Cerebellar cortex (tissue), 1 donor: ENCODE measurements around the gene SOWAHD.
"Not testable (repeated sequence)": the region's sequence is repeated elsewhere in the genome, so short reads cannot be mapped to it uniquely, and the experiment has no call there.

ENCODE experiments used
- DNase-seq: peaks from one replicate; pipeline ENCODE4 v3.0.0-alpha.2; 2015; ENCODE audit warnings: low spot score

SOWAHD gene

DNA sequence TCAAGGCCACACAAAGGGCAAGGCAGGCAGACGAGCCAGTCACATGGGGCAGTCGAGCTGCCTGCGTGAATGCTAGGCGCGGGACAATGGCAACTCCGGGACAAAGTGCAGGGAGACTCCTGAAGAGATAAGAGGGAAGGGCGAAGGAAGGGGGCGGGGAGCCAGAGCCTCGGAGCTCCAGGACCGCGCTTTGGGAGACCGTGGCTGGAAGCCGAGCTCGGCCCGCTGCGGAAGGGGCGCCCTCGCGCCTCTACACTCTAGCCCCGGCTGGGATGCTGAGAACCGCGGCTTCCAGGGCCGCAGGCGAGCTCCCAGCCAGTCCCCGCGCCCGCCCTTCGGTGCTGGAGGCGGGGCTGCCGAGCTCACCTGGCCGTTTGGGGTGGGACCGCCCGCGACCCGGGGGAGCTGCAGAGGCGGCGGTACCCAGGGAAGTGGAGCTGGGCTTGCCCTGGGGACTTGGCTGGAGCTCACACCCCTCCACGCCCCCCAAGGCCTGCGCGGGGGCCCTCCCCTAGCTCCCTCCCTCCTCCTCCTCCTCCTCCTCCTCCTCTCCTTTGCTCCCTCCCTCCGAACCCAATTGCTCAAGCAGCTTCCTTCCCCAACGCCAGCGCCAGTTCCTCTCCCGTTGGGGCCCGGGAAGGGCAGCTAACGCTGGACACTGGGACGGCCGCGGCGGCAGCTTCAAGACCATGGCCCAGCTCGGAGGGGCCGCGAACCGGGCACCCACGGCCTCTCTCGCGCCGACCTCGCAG lies at the start of gene SOWAHD:
Gene SOWAHD (plus strand): TSS at position 610 of the 752 bp plus-strand sequence. CDS start 80 bp downstream, at position 690.
- no peak for DNase-seq

- no peak for DNase-seq
Observed at GRCh38 chrX:119708936-119709335, 49.5 kb upstream of the SOWAHD start.

GRCh38 chrX:119709630-119710029 lies 48.8 kb upstream of the SOWAHD start:
- DNase-seq = no peak

- no peak for DNase-seq
Observed at GRCh38 chrX:119721487-119721886, 36.9 kb upstream of the SOWAHD start.

GRCh38 chrX:119721926-119722325 lies 36.5 kb upstream of the SOWAHD start:
- DNase-seq = no peak

- DNase-seq = no peak
Observed at GRCh38 chrX:119726900-119727555, 31.4 kb upstream of the SOWAHD start.

DNA sequence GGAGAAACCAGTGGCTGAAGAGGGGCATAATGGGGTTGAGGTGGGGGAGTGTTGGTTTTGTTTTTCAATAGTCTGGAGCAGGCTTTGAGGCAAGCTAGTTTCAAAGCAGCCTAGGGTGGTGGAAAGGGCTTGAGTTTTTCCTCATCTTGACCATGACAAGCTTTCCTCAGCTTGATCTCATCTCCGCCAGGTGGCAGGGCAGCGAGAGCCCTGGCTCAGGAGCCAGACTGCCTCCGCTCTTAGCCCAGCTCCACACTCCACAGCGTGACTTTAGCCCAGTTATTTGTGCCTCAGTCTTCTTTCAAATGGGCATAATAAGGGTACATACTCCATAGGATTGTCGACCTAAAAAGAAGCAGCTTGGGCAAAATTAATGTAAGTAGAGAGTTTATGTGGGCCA lies 29.9 kb upstream of the SOWAHD start:
- DNase-seq = peak; percentile 16

GRCh38 chrX:119729408-119730201 lies 28.8 kb upstream of the SOWAHD start:
- DNase-seq = peak; percentile 46

DNA sequence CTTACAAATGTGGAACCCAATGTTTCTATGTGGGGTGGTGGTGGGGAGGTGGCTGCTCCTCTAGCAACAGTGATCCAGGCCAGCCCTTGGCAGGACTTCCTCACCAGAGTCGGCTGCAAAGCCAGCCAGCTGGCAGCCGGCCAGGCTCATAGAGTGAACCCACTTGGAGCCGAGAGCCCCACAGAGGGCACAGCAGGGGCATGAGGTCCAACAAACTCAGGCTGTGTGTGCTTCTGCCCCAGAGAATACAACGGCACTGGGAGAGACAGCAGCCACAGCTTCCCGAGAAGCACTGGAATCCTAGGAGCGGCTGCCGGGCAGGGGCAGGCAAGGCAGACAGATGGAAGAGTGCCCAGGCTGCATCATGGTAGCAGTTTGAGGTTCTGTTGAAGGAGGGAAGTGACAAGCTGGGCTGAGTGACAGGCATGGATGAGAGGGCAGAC lies 23.5 kb upstream of the SOWAHD start:
- peak; percentile 38 for DNase-seq

DNA sequence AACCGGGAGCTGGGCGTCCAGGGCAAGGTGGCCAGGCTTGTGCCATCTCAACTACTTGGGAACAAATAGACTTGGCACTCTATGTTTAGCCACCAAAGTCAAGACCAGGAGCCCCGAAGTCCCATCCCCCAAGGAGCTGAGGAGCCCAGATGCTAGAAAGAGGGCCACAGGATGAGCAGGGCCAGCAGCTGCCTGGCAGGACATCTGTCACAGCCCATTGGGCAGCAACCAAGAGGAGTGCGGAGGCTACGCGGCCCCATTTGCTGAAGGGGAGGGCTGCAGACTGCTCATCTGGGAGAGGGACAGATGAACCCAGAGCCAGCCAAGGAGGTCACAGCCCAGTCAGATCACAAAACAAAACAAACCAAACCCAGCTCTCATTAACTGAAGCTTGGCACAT lies 22.9 kb upstream of the SOWAHD start:
- no peak for DNase-seq

DNA sequence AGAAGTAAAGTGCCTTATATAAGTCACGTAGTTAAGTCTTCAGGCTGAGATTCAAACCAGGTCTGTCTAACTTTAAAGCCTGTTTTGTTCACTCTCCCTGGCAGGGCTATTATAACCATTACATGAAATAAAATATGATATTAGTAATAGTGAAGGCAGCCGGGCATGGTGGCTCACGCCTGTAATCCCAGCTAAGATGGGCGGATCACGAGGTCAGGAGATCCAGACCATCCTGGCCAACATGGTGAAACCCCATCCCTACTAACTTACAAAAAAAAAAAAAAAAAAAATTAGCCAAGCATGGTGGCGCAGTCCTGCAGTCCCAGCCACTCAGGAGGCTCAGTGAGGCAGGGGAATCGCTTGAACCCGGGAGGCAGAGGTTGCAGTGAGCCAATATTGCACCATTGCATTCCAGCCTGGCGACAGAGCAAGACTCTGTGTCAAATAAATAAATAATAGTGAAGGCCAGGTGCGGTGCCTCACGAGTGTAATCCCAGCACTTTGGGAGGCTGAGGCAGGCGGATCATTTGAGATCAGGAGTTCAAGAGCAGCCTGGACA lies 22.1 kb upstream of the SOWAHD start:
- no peak for DNase-seq

GRCh38 chrX:119738742-119739141 lies 19.6 kb upstream of the SOWAHD start:
- peak; percentile 22 for DNase-seq

DNA sequence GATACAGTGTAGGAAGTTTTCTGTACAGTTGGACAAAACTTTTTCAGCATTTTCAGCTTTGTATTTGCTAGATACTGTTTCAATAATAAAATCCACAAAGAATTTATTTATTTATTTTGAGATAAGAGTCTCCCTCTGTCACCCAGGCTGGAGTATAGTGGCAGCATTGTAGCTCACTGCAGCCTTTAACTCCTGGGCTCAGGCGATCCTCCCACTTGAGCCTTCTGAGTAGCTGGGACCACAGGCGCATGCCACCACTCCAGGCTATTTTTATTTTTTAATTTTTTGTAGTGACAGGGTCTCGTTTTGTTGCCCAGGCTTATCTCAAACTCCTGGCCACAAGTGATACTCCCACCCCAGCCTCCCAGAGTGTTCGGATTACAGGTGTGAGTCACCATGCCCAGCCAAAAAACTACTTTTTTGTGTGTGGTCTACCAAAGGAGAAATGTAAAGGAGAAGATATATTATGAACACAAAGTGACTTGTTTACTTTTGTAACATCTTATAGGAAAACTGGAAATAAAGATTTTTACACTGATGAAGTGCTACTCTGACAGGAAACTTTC lies 13.0 kb upstream of the SOWAHD start:
- DNase-seq = no peak

GRCh38 chrX:119750131-119750530 lies 8.3 kb upstream of the SOWAHD start:
- not testable (repeated sequence) for DNase-seq

- not testable (repeated sequence) for DNase-seq
Observed at GRCh38 chrX:119750751-119751150, 7.6 kb upstream of the SOWAHD start.

- no peak for DNase-seq
Observed at GRCh38 chrX:119753001-119753400, 5.4 kb upstream of the SOWAHD start.

- peak; percentile 42 for DNase-seq
Observed at GRCh38 chrX:119753639-119754257, 4.6 kb upstream of the SOWAHD start.

- no peak for DNase-seq
Observed at GRCh38 chrX:119755981-119756533, 2.3 kb upstream of the SOWAHD start.

DNA sequence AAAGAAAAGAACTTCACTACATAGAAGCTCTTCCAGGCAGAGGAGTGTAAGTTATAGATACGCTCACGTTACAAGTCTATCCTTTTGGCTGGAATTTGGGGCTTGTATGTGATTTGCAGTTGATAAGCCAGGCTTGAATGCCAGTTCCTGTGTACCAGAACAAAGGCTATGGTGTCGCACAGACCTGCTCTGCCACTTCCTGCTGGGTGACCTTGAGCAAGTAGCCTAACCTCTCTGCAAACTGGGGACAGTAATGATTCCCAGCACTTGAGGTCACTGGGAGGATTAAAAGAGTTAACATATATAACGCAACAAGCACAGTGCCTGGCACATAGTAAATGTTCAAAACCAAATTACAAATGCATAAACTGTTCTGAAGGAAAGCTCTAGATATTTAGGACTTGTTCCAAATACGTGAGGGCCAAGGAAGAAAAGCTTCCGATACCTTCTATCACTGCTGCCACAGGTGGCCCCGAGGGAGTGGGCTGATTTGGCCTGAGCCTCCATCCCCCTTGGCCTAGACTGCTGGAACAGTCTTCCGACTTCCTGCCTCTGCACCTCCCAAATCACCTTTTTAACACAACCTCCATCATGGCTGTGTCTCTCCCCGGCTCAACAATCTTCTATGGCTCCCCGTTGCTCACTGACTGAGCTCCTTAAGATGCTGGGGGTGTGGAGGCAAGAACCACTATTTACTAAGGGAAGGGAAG lies 1.3 kb upstream of the SOWAHD start:
- DNase-seq = no peak

DNA sequence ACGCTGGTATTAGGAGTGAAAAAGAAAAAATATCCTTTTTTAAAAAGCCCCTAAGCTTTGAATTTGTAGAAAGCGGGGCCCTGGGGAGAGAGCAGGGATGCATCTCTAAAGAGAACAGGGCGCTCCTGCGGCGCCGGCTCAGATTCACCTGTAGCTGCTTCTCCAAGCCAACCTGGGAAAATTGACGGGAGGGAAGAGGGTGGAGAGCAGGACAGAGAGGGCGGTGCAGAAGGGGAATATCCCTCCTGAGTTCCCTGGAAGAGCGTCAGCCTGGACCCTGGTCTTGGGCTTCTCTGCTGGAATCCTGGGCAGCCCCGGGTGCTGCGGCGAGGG lies 776 bp upstream of the SOWAHD start:
- DNase-seq = no peak
